ENCODE results near the gene RASL11B. TPM values are rescaled to one million over a fixed set of nuclear protein-coding genes. Genes with fewer than 3 reads are reported as not detected.

Gene RASL11B
- total RNA-seq, 2 donors from 2014 or later: 0.18 to 27.1 TPM

- TF ChIP-seq CTCF (IDR thresholded peaks at IDR 0.05): no peak
- TF ChIP-seq POLR2A (IDR thresholded peaks at IDR 0.05): no peak
- TF ChIP-seq POLR2AphosphoS5 (IDR thresholded peaks at IDR 0.05): no peak
- H3K9me3 ChIP-seq: no peaks in the 10 kb centered on the region
- H3K27me3 ChIP-seq (replicated peaks; ENCODE audit: insufficient read depth): no peaks in the 10 kb centered on the region
- WGBS: 50% methylated on average over 9 of the region's 9 CpGs
- no peak overlapping the region for H3K27ac ChIP-seq
- DNase-seq (ENCODE audit: low spot score): no peak
- H3K4me1 ChIP-seq (replicated peaks): no peaks in the 10 kb centered on the region
- intact Hi-C loops (cut with DNase I): no loop called here
- H3K4me3 ChIP-seq: no peak overlapping the region
- H3K36me3 ChIP-seq: no peaks in the 10 kb centered on the region
Observed at GRCh38 chr4:52840531-52841370, 21.4 kb upstream of the RASL11B start.

GRCh38 chr4:52841682-52842456 lies 20.2 kb upstream of the RASL11B start:
- H3K9me3 ChIP-seq: no peaks in the 10 kb centered on the region
- H3K27me3 ChIP-seq (replicated peaks; ENCODE audit: insufficient read depth): no peaks in the 10 kb centered on the region
- DNase-seq (ENCODE audit: low spot score): no peak
- no peak overlapping the region for H3K4me3 ChIP-seq
- intact Hi-C loops (cut with DNase I): no loop called here
- no peaks in the 10 kb centered on the region for H3K4me1 ChIP-seq (replicated peaks)
- no peaks in the 10 kb centered on the region for H3K36me3 ChIP-seq
- TF ChIP-seq POLR2AphosphoS5 (IDR thresholded peaks at IDR 0.05): no peak
- TF ChIP-seq CTCF (IDR thresholded peaks at IDR 0.05): no peak
- no peak for TF ChIP-seq POLR2A (IDR thresholded peaks at IDR 0.05)
- no peak overlapping the region for H3K27ac ChIP-seq
- 46% methylated on average over 18 of the region's 18 CpGs for WGBS

- intact Hi-C loops (cut with DNase I): no loop called here
- no peak for DNase-seq (ENCODE audit: low spot score)
- no peaks in the 10 kb centered on the region for H3K36me3 ChIP-seq
- TF ChIP-seq CTCF (IDR thresholded peaks at IDR 0.05): no peak
- no peak for TF ChIP-seq POLR2AphosphoS5 (IDR thresholded peaks at IDR 0.05)
- no peak for TF ChIP-seq POLR2A (IDR thresholded peaks at IDR 0.05)
- no peak overlapping the region for H3K27ac ChIP-seq
- 86% methylated on average over 3 of the region's 3 CpGs for WGBS
- no peaks in the 10 kb centered on the region for H3K9me3 ChIP-seq
- no peak overlapping the region for H3K4me3 ChIP-seq
- H3K27me3 ChIP-seq (replicated peaks; ENCODE audit: insufficient read depth): no peaks in the 10 kb centered on the region
- no peaks in the 10 kb centered on the region for H3K4me1 ChIP-seq (replicated peaks)
Observed at GRCh38 chr4:52842792-52843191, 19.3 kb upstream of the RASL11B start.

GRCh38 chr4:52843351-52843750 lies 18.8 kb upstream of the RASL11B start:
- Histone ChIP-seq H3K36me3 (no peaks in the 10 kb centered on the region), H3K4me3 (no peak overlapping the region), H3K27ac (no peak overlapping the region), H3K4me1 (replicated peaks) (no peaks in the 10 kb centered on the region), H3K9me3 (no peaks in the 10 kb centered on the region), H3K27me3 (replicated peaks; ENCODE audit: insufficient read depth) (no peaks in the 10 kb centered on the region)
- intact Hi-C loops (cut with DNase I): no loop called here
- no peak for DNase-seq (ENCODE audit: low spot score)
- TF ChIP-seq POLR2AphosphoS5 (IDR thresholded peaks at IDR 0.05) (no peak), POLR2A (IDR thresholded peaks at IDR 0.05) (no peak), CTCF (IDR thresholded peaks at IDR 0.05) (no peak)
- 91% methylated on average over 2 of the region's 2 CpGs for WGBS
